22Rv1 (cell line): Measurements from ENCODE around the gene HOXD11.

Source experiments
- H3K27ac ChIP-seq: fragments of 450-650 bp; 2 replicates; pipeline ENCODE4 v1.5.1; 2017
- ZFX ChIP-seq: fragments of 450-650 bp; IDR thresholded peaks from 2 replicates; pipeline ENCODE4 v1.6.1; 2017; ENCODE audit warnings: antibody characterized with exemption, borderline replicate concordance
- TF ChIP-seq, protein P1 (sequence below): fragments of 450-650 bp; IDR thresholded peaks from 2 replicates; pipeline ENCODE4 v1.5.1; 2017; ENCODE audit warnings: mild to moderate bottlenecking

Gene HOXD11

GRCh38 chr2:176145085-176145969 lies 38.2 kb downstream of the HOXD11 start:
- TF ChIP-seq, protein P1, sequence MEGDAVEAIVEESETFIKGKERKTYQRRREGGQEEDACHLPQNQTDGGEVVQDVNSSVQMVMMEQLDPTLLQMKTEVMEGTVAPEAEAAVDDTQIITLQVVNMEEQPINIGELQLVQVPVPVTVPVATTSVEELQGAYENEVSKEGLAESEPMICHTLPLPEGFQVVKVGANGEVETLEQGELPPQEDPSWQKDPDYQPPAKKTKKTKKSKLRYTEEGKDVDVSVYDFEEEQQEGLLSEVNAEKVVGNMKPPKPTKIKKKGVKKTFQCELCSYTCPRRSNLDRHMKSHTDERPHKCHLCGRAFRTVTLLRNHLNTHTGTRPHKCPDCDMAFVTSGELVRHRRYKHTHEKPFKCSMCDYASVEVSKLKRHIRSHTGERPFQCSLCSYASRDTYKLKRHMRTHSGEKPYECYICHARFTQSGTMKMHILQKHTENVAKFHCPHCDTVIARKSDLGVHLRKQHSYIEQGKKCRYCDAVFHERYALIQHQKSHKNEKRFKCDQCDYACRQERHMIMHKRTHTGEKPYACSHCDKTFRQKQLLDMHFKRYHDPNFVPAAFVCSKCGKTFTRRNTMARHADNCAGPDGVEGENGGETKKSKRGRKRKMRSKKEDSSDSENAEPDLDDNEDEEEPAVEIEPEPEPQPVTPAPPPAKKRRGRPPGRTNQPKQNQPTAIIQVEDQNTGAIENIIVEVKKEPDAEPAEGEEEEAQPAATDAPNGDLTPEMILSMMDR, result no peak
- TF ChIP-seq ZFX, result no peak

DNA sequence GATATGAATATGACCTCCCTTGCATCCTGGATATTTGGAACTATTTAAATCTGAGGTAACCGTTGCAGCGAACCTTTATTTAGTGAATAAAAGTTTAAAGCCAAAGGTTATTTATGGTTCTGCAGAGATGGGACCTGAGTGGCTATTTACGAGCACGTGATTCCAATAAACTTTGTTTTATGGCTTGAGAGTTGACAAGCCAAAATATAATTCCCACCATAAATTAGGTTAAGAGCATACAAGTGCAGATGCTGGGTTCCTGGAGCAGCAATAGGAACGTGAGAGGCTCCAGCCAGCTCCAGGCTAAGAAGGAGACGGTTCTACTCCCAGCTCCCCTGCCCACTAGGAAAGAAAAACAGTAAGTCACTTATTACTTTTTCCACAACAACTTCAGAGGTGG lies 39.0 kb downstream of the HOXD11 start:
- TF ChIP-seq, protein P1, result no peak
- no peak for TF ChIP-seq ZFX
- no peak overlapping the region for H3K27ac ChIP-seq

More at GRCh38 chr2:176145085-176145969, 38.2 kb downstream of the HOXD11 start:
- no peak overlapping the region for H3K27ac ChIP-seq

DNA sequence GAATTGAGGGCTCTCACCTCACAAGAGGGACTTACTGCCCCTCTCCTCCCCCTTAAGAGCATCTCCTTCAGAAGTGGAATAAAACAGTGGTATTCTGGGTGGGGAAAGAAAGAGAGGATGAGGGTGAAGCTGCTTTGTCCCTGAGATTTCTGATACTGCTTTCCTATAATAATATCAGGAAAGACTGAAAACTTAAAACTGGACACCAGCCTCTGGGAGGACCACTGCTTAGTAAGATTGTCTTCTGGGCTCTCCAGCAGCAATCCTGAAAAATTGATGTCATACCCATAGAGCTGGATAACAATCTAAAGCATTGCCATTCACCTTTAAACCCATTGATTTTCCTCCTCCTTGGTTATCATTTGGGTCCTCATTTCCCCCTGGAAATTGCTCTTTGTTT lies 39.6 kb downstream of the HOXD11 start:
- TF ChIP-seq, protein P1, result no peak
- TF ChIP-seq ZFX, result no peak
- H3K27ac ChIP-seq, result no peak overlapping the region

GRCh38 chr2:176147210-176147799 lies 40.2 kb downstream of the HOXD11 start:
- no peak overlapping the region for H3K27ac ChIP-seq

GRCh38 chr2:176147800-176148496 lies 40.9 kb downstream of the HOXD11 start:
- H3K27ac ChIP-seq, result no peak overlapping the region
- TF ChIP-seq ZFX, result no peak
- TF ChIP-seq, protein P1, result no peak

More at GRCh38 chr2:176147210-176147799, 40.2 kb downstream of the HOXD11 start:
- TF ChIP-seq, protein P1, result no peak
- TF ChIP-seq ZFX, result no peak

- no peak for TF ChIP-seq ZFX
- TF ChIP-seq, protein P1, result no peak
- no peak overlapping the region for H3K27ac ChIP-seq
Observed at GRCh38 chr2:176148751-176149421, 41.8 kb downstream of the HOXD11 start.
